ENCODE data around the gene LDHB. TPM values are rescaled to one million over a fixed set of nuclear protein-coding genes. Genes with fewer than 3 reads are reported as not detected.

Gene LDHB
- total and polyA plus RNA-seq, 9 of the 15 experiments (the other 6 are each of a cell fraction or from before 2014, with no cell fraction given) = 743 to 2,680 (median 968) TPM

DNA sequence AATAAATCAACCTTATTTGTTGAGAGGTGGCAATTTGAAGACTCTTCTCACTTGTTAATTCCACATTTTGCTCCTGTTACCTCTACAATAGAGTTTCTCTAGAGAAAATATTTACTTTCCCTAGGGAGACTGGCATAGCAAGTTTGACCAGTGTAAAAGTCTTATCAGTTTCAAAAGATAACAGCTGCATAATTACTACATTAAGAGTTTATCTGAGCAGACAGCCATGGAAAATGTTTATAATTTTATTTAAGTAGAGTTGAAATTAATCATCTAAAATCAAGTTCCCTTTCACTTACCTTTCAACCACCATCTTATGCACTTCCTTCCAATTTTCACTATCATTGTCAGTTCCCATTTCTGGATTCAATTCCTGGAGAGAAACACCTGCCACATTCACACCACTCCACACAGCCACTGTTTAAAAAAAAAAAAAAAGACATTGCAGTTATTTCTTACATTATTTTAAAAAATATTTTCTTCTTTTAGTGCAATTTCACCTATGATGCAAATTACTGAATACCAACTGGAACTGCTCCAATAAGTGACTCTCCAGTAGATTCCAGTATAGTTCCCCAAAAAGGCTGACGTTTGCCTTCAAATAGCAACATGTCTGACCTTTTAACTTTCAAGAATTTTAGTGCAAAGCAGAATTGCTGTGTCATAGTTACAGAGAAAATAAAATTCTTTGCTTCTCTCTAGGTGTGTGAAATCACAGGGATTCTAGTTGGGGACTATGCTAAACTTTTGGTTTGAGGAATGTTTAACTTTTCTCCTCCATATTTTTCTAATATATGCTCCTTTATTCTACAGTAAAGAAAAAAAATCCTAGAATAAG, 19.4 kb downstream of the LDHB start:
- intact Hi-C loops (cut with micrococcal nuclease) = no loop called here
- H2AFZ ChIP-seq (ENCODE audit: low read depth, low read length) = no peak overlapping the region
- H3K27ac ChIP-seq (ENCODE audit: extremely low read depth, low read depth, low read length) = peak overlapping the region; percentile 28; the same call in 1 of the 3 replicates
- 20% methylated on average over 1 of the region's 1 CpG for WGBS (ENCODE audit: insufficient coverage, low coverage, missing lambda C conversion rate)
- H3K4me1 ChIP-seq (replicated peaks in 1 of 2; ENCODE audit: control insufficient read depth in 2 of 2, insufficient read depth in 2 of 2, low read length in 2 of 2) = no peaks in the 10 kb centered on the region; a peak in 1 of 5 replicates
- H3K9ac ChIP-seq (ENCODE audit: insufficient read depth in 1 of 2, low read depth in 2 of 2, low read length in 2 of 2) = no peak overlapping the region
- H3K27me3 ChIP-seq (ENCODE audit: control insufficient read depth in 2 of 2, insufficient read depth in 2 of 2, low read length in 2 of 2) = no peaks in the 10 kb centered on the region
- in situ Hi-C loops (cut with MboI) = no loop called here
- CTCF ChIA-PET (ENCODE audit: low intra/inter-chr PET ratio) = no interaction called here
- H3K36me3 ChIP-seq (ENCODE audit: control insufficient read depth, insufficient read depth, low read length) = peaks cover 82% of the 10 kb centered on the region
- DNase-seq (ENCODE audit: extremely low read depth in 1 of 4, low spot score in 3 of 4) (no peak), FAIRE-seq (no peak), ATAC-seq (no peak)
- no TSS peak for BruUV-seq (replicated peaks)
- H3K9me1 ChIP-seq (ENCODE audit: control insufficient read depth, insufficient read depth, low read length) = no peaks in the 10 kb centered on the region
- H4K20me1 ChIP-seq (replicated peaks; ENCODE audit: control insufficient read depth, insufficient read depth, low read length) = no peaks in the 10 kb centered on the region
- H3K4me2 ChIP-seq (ENCODE audit: insufficient read depth, low read length) = no peak overlapping the region
- no peak overlapping the region for H3K4me3 ChIP-seq
- POLR2A ChIA-PET = no interaction called here
- no peaks in the 10 kb centered on the region for H3K9me3 ChIP-seq (replicated peaks; ENCODE audit: control insufficient read depth, insufficient read depth, low read depth, low read length)
- peaks cover 27% of the 10 kb centered on the region for H3K79me2 ChIP-seq (ENCODE audit: control insufficient read depth, insufficient read depth, low read length)
- no peak for TF ChIP-seq ZNF384 (IDR thresholded peaks at IDR 0.05; ENCODE audit: low read depth, low read length)
- TF ChIP-seq, protein P1, sequence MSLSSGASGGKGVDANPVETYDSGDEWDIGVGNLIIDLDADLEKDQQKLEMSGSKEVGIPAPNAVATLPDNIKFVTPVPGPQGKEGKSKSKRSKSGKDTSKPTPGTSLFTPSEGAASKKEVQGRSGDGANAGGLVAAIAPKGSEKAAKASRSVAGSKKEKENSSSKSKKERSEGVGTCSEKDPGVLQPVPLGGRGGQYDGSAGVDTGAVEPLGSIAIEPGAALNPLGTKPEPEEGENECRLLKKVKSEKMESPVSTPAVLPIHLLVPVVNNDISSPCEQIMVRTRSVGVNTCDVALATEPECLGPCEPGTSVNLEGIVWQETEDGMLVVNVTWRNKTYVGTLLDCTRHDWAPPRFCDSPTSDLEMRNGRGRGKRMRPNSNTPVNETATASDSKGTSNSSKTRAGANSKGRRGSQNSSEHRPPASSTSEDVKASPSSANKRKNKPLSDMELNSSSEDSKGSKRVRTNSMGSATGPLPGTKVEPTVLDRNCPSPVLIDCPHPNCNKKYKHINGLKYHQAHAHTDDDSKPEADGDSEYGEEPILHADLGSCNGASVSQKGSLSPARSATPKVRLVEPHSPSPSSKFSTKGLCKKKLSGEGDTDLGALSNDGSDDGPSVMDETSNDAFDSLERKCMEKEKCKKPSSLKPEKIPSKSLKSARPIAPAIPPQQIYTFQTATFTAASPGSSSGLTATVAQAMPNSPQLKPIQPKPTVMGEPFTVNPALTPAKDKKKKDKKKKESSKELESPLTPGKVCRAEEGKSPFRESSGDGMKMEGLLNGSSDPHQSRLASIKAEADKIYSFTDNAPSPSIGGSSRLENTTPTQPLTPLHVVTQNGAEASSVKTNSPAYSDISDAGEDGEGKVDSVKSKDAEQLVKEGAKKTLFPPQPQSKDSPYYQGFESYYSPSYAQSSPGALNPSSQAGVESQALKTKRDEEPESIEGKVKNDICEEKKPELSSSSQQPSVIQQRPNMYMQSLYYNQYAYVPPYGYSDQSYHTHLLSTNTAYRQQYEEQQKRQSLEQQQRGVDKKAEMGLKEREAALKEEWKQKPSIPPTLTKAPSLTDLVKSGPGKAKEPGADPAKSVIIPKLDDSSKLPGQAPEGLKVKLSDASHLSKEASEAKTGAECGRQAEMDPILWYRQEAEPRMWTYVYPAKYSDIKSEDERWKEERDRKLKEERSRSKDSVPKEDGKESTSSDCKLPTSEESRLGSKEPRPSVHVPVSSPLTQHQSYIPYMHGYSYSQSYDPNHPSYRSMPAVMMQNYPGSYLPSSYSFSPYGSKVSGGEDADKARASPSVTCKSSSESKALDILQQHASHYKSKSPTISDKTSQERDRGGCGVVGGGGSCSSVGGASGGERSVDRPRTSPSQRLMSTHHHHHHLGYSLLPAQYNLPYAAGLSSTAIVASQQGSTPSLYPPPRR (CRISPR knock-in tag; IDR thresholded peaks at IDR 0.05; ENCODE audit: borderline replicate concordance) = no peak
- TF ChIP-seq HMG20B (CRISPR knock-in tag; IDR thresholded peaks at IDR 0.05) = no peak
- no peak for TF ChIP-seq CEBPG (CRISPR knock-in tag; IDR thresholded peaks at IDR 0.05)
- TF ChIP-seq CEBPG (tag; conservative IDR thresholded peaks at IDR 0.05 in 1 of 2, IDR thresholded peaks at IDR 0.05 in 1 of 2) = no peak
- TF ChIP-seq ZNF696 (CRISPR knock-in tag; conservative IDR thresholded peaks at IDR 0.05) = no peak
- TF ChIP-seq, protein P2, sequence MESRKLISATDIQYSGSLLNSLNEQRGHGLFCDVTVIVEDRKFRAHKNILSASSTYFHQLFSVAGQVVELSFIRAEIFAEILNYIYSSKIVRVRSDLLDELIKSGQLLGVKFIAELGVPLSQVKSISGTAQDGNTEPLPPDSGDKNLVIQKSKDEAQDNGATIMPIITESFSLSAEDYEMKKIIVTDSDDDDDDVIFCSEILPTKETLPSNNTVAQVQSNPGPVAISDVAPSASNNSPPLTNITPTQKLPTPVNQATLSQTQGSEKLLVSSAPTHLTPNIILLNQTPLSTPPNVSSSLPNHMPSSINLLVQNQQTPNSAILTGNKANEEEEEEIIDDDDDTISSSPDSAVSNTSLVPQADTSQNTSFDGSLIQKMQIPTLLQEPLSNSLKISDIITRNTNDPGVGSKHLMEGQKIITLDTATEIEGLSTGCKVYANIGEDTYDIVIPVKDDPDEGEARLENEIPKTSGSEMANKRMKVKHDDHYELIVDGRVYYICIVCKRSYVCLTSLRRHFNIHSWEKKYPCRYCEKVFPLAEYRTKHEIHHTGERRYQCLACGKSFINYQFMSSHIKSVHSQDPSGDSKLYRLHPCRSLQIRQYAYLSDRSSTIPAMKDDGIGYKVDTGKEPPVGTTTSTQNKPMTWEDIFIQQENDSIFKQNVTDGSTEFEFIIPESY (CRISPR knock-in tag; IDR thresholded peaks at IDR 0.05) = no peak
- no peak for TF ChIP-seq MCM7 (IDR thresholded peaks at IDR 0.05)
- TF ChIP-seq, protein P3, sequence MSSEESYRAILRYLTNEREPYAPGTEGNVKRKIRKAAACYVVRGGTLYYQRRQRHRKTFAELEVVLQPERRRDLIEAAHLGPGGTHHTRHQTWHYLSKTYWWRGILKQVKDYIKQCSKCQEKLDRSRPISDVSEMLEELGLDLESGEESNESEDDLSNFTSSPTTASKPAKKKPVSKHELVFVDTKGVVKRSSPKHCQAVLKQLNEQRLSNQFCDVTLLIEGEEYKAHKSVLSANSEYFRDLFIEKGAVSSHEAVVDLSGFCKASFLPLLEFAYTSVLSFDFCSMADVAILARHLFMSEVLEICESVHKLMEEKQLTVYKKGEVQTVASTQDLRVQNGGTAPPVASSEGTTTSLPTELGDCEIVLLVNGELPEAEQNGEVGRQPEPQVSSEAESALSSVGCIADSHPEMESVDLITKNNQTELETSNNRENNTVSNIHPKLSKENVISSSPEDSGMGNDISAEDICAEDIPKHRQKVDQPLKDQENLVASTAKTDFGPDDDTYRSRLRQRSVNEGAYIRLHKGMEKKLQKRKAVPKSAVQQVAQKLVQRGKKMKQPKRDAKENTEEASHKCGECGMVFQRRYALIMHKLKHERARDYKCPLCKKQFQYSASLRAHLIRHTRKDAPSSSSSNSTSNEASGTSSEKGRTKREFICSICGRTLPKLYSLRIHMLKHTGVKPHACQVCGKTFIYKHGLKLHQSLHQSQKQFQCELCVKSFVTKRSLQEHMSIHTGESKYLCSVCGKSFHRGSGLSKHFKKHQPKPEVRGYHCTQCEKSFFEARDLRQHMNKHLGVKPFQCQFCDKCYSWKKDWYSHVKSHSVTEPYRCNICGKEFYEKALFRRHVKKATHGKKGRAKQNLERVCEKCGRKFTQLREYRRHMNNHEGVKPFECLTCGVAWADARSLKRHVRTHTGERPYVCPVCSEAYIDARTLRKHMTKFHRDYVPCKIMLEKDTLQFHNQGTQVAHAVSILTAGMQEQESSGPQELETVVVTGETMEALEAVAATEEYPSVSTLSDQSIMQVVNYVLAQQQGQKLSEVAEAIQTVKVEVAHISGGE (CRISPR knock-in tag; IDR thresholded peaks at IDR 0.05) = no peak
- TF ChIP-seq XRCC5 (IDR thresholded peaks at IDR 0.05; ENCODE audit: low read depth, low read length) = no peak

Measured in K562 (cell line).